Lower leg skin (tissue), 4 donors: ENCODE results near the gene MED20. TPM values are rescaled to one million over a fixed set of nuclear protein-coding genes. Genes with fewer than 3 reads are reported as not detected.

Source experiments
- DNase-seq, 2 donors: peaks; one replicate each; pipeline ENCODE4 v3.0.0-alpha.2; 2019; ENCODE audit warnings: low spot score in 2 of 2
- H3K4me3 ChIP-seq: fragments of 200-600 bp; sonication (generic); 2 replicates; pipeline ENCODE4 v1.5.1; 2017; ENCODE audit warnings: mild to moderate bottlenecking, low read depth; ENCODE audit not compliant: poor library complexity, severe bottlenecking
- POLR2A ChIP-seq, 2 donors: fragments of 450-650 bp; IDR thresholded peaks; one replicate each; pipeline ENCODE4 v1.6.1; 2016 to 2017; ENCODE audit warnings: antibody characterized with exemption in 2 of 2, mild to moderate bottlenecking in 1 of 2, moderate library complexity in 1 of 2
- WGBS, 2 donors: methylation state at CpG; one replicate each; pipeline ENCODE4 v1.1.5; 2018; 5-methylcytosine and 5-hydroxymethylcytosine counted together
- intact Hi-C: fragments of 100-400 bp; cut with DNase I; formaldehyde crosslinking; loops from one replicate; pipeline ENCODE4 v1.15.0; 2023; ENCODE audit warnings: low total_unique reads
- total RNA-seq, 4 donors: library from RNA; depleted of rRNA; stranded (reverse); fragments of >200 nt; gene quantifications; one replicate each; pipeline ENCODE4 v1.1.0, GENCODE V29; 2016
- TF ChIP-seq, protein P1 (sequence below), 3 donors: fragments of 450-650 bp; IDR thresholded peaks; one replicate each; pipeline ENCODE4 v1.5.1; 2016; ENCODE audit warnings: antibody characterized with exemption in 3 of 3, mild to moderate bottlenecking in 3 of 3, moderate library complexity in 2 of 3

Gene MED20
- total RNA-seq, 4 donors from 2014 or later = 5.7 to 11.5 (median 9.8) TPM

GRCh38 chr6:41942067-41942851 lies 21.3 kb upstream of the MED20 start:
- WGBS, 2 donors = 37 to 40% methylated on average over 20 of the region's 20 CpGs
- peak overlapping the region; percentile 58 for H3K4me3 ChIP-seq
- DNase-seq = no peak
- intact Hi-C loops = loop anchor here (5.0 kb wide), 1 partner anchor 100 kb away; no protein-coding TSS in a partner anchor
- no peak for TF ChIP-seq POLR2A (IDR thresholded peaks at IDR 0.05)
- TF ChIP-seq, protein P1, sequence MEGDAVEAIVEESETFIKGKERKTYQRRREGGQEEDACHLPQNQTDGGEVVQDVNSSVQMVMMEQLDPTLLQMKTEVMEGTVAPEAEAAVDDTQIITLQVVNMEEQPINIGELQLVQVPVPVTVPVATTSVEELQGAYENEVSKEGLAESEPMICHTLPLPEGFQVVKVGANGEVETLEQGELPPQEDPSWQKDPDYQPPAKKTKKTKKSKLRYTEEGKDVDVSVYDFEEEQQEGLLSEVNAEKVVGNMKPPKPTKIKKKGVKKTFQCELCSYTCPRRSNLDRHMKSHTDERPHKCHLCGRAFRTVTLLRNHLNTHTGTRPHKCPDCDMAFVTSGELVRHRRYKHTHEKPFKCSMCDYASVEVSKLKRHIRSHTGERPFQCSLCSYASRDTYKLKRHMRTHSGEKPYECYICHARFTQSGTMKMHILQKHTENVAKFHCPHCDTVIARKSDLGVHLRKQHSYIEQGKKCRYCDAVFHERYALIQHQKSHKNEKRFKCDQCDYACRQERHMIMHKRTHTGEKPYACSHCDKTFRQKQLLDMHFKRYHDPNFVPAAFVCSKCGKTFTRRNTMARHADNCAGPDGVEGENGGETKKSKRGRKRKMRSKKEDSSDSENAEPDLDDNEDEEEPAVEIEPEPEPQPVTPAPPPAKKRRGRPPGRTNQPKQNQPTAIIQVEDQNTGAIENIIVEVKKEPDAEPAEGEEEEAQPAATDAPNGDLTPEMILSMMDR (IDR thresholded peaks at IDR 0.05) = no peak

DNA sequence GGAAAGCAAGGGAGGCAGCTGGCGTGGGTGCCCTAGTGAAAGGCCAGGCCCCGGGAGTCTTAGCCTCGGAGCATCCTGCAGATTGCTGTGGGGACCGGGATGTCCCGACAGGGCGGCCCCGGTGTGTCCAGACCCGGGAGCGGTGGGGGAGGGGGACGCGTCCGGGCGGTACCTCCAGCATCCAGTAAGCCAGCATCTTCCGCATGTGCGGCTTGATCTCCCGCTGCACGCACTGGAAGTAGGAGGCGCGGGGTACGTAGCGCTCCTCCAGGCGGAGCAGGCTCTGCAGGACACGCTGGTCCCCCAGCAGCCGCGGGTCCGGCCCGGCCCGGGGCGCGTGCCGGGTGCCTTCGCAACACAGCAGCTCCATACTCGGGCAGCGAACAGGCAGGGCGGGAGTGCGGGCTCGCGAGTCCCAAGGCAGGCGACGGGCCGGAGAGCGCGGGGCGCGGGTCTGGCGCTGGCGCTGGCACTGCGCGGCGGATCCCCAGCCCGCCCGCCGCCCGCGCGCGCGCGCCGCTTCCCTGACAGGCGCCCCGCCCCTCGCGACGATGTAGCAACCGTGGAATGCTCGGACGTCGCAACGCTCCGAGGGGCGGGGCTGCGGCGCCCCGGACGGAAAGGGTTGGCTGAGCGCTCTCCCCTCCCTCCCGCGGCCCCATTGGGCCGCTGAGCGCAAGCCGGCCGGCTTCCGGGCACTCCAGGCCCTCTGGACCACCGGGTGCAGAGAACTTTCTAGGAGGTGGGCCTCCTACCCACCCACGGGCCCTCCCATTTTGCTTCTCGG lies 20.5 kb upstream of the MED20 start, which contains the start of gene CCND3:
CCND3 (minus strand) TSS at position 529 of the 787 bp plus-strand sequence; CDS start at position 370, 159 bp downstream.
- 0% methylated on average over 29 to 46 of the region's 87 CpGs for WGBS, 2 donors
- peak within 1 kb of the TSS; percentile 58 for H3K4me3 ChIP-seq
- peak; percentile 80 to 96 for DNase-seq
- intact Hi-C loops = loop anchor here (5.0 kb wide), 1 partner anchor 101 kb away; no protein-coding TSS in a partner anchor
- TF ChIP-seq, protein P1 (IDR thresholded peaks at IDR 0.05) = no peak
- TF ChIP-seq POLR2A (IDR thresholded peaks at IDR 0.05) = no peak

GRCh38 chr6:41940759-41941279 lies 19.9 kb upstream of the MED20 start:
- H3K4me3 ChIP-seq = peak overlapping the region; percentile 58
- intact Hi-C loops = loop anchor here (5.0 kb wide), 1 partner anchor 101 kb away; no protein-coding TSS in a partner anchor
- TF ChIP-seq, protein P1 (IDR thresholded peaks at IDR 0.05) = no peak
- no peak for TF ChIP-seq POLR2A (IDR thresholded peaks at IDR 0.05)
- peak in 1 of 2 donors; percentile 89 for DNase-seq
- WGBS, 2 donors = 0 to 1% methylated on average over 25 to 38 of the region's 38 CpGs

DNA sequence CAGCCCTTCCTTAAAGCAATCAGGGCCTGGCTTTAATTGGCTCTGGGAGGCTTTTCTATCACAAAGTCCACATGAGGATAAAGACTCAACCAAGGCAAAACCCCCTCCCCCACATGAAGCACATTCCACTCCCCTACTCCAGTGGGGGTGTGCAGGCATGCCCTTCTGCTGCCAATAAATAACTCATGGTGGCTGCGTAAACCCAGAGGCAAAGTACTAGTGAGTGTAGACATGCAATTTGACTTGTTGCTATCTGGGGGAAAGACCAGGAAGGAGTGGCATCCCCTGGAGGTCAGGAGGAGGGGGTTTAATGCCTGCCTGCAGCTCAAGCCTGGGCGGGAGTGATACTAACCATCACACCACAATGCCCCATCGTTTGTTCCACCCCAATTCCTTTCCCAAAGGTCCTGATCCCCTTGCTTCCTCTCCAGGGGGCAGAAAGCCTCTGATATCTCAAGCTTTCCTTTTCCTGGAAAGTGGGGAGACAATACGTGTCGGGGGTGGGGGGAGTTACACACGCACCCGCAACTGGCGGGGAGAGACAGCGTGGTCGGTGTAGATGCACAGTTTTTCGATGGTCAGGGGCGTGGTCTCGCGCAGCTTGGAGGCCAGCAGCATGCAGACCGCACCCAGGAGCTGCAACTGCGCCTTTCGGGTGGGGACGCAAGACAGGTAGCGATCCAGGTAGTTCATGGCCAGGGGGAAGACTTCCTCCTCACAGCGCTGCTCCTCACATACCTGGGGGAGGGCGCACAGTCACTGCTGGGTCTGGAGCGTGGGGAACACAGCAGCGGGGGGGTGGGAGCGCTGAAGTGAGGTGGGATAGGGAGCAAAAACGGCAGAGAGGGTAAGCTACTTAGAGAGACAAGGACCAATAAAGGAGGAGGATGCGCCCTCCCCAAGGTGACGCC lies 19.2 kb upstream of the MED20 start:
- intact Hi-C loops = loop anchor here (5.0 to 10.0 kb wide), 2 partner anchors 102 to 235 kb away; partner anchors contain the start of gene GUCA1A
- TF ChIP-seq POLR2A (IDR thresholded peaks at IDR 0.05) = no peak
- TF ChIP-seq, protein P1 (IDR thresholded peaks at IDR 0.05) = no peak
- WGBS, 2 donors = 9 to 11% methylated on average over 26 to 27 of the region's 27 CpGs
- DNase-seq = no peak
- peak overlapping the region; percentile 58 for H3K4me3 ChIP-seq
